BE2C (cell line): ENCODE results near the gene ARHGAP21.

Source experiments
- DNase-seq: peaks from one replicate; pipeline ENCODE4 v3.0.0-alpha.2; 2020
- H3K27me3 ChIP-seq: fragments of 250-450 bp; sonication (Bioruptor Pico); 2 replicates; pipeline ENCODE4 v1.5.1; 2020; ENCODE audit warnings: mild to moderate bottlenecking
- H3K36me3 ChIP-seq: fragments of 250-450 bp; sonication (Bioruptor Pico); 2 replicates; pipeline ENCODE4 v1.5.1; 2020; ENCODE audit warnings: mild to moderate bottlenecking
- H3K4me1 ChIP-seq: fragments of 250-450 bp; sonication (Bioruptor Pico); 2 replicates; pipeline ENCODE4 v1.5.1; 2020
- H3K4me3 ChIP-seq: 2 replicates; pipeline ENCODE4 v1.5.1; 2011; ENCODE audit warnings: low read depth, low read length
- H3K9me3 ChIP-seq: fragments of 250-450 bp; sonication (Bioruptor Pico); 2 replicates; pipeline ENCODE4 v1.5.1; 2020
- TF ChIP-seq, protein P1 (sequence below): IDR thresholded peaks from 2 replicates; pipeline ENCODE4 v1.5.1; 2012; ENCODE audit warnings: mild to moderate bottlenecking, low read depth, low read length

Gene ARHGAP21

DNA sequence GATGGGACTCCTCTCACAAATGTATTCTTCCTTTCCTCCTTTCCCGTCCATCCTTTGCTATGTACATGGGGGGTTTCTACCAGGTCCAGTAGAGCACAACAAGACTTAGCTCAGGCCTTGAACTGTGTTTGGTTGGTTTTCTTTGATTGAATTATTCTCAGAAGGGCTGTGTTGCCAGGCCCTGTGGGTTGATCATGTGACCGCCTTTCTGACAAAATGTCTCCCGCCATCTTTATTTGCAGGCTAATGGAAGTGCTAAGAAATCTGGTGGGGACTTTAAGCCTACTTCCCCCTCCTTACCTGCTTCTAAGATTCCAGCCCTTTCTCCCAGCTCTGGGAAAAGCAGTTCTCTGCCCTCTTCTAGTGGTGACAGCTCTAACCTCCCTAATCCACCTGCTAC is 178.1 kb downstream of the ARHGAP21 start:
- no peaks in the 10 kb centered on the region for H3K36me3 ChIP-seq
- H3K27me3 ChIP-seq: peaks cover 3% of the 10 kb centered on the region; the same call in 1 of the 2 replicates
- H3K4me1 ChIP-seq: no peaks in the 10 kb centered on the region
- DNase-seq: no peak
- no peaks in the 10 kb centered on the region for H3K9me3 ChIP-seq
- TF ChIP-seq, protein P1, sequence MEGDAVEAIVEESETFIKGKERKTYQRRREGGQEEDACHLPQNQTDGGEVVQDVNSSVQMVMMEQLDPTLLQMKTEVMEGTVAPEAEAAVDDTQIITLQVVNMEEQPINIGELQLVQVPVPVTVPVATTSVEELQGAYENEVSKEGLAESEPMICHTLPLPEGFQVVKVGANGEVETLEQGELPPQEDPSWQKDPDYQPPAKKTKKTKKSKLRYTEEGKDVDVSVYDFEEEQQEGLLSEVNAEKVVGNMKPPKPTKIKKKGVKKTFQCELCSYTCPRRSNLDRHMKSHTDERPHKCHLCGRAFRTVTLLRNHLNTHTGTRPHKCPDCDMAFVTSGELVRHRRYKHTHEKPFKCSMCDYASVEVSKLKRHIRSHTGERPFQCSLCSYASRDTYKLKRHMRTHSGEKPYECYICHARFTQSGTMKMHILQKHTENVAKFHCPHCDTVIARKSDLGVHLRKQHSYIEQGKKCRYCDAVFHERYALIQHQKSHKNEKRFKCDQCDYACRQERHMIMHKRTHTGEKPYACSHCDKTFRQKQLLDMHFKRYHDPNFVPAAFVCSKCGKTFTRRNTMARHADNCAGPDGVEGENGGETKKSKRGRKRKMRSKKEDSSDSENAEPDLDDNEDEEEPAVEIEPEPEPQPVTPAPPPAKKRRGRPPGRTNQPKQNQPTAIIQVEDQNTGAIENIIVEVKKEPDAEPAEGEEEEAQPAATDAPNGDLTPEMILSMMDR: no peak
- H3K4me3 ChIP-seq: no peak overlapping the region

DNA sequence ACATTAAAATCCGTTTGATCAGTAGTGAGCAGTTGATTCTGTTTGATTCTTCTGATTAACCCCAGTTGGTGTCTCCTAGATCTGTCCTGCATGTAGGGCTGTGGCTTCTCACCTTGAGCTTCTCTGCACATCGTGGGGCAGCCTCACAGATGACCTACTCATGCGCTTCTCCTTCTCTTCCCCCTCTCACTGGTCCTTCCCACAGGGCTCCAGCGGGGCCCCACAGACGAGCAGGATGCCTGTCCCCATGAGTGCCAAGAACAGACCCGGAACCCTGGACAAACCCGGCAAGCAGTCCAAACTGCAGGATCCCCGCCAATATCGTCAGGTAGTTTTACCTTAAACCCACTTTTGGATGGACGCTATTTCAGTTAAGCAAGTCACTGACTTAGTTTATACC is 178.9 kb downstream of the ARHGAP21 start:
- H3K36me3 ChIP-seq: no peaks in the 10 kb centered on the region

DNA sequence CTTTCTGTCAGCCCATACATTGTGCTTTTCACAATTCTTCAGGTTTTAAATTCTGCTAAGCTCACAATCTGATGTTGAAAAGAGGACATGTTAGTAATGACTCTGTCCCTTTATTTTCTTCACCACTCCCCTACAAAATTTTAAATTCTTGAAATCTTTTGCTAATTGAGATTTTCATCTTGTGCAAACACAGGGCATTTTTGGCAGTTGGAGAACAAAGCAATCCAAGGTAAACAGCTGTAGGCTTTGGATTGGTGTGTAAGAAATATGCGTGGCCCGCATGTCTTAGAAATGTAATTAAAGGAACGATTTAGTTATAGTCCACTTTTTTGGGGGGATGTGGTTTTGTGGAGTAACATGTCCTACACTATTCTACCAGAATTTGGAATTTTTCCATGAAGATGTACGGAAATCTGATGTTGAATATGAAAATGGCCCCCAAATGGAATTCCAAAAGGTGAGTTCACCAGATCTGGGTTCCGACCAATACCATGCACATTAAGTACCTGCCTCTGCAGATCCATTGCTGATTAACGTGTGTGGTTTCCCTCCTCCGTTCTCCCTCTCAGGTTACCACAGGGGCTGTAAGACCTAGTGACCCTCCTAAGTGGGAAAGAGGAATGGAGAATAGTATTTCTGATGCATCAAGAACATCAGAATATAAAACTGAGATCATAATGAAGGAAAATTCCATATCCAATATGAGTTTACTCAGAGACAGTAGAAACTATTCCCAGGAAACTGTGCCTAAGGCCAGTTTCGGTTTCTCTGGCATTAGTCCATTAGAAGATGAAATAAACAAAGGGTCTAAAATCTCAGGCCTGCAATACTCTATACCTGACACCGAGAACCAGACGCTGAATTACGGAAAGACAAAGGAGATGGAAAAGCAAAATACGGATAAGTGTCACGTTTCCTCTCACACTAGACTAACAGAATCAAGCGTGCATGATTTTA is 181.1 kb downstream of the ARHGAP21 start:
- H3K9me3 ChIP-seq: no peaks in the 10 kb centered on the region
- H3K27me3 ChIP-seq: peaks cover 3% of the 10 kb centered on the region; the same call in 1 of the 2 replicates
- no peak overlapping the region for H3K4me3 ChIP-seq
- TF ChIP-seq, protein P1: no peak
- no peaks in the 10 kb centered on the region for H3K4me1 ChIP-seq
- no peaks in the 10 kb centered on the region for H3K36me3 ChIP-seq
- DNase-seq: no peak

More for the DNA sequence above, 178.9 kb downstream of the ARHGAP21 start:
- Histone ChIP-seq H3K4me1 (no peaks in the 10 kb centered on the region), H3K9me3 (no peaks in the 10 kb centered on the region), H3K4me3 (no peak overlapping the region), H3K27me3 (peaks cover 3% of the 10 kb centered on the region; the same call in 1 of the 2 replicates)
- DNase-seq: no peak
- TF ChIP-seq, protein P1: no peak

DNA sequence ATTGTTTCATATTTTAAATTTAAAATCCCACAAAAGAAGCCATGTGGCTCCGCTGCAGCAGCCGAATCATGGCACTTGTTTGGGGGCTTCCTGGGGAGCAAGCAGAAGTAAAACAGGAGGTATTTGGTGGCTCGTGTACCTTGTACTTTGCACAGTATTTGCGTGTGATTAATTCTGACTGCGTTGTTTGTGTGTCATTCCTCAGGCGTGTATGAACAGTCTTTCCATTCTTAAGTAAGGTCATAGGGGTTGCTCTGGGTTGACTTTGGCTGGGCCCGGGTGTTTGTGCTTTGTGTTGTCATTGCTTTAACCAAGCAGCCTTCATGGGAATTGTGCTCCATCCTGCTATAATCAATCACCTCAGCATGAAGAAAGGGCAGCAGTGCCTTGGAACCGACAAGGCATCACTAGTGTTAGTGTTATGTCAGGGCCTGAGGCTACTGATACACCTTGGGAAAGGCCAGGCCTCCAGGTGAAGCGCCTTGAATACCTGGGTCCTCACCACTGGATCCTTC is 182.4 kb downstream of the ARHGAP21 start:
- TF ChIP-seq, protein P1: no peak
- Histone ChIP-seq H3K9me3 (no peaks in the 10 kb centered on the region), H3K4me1 (no peaks in the 10 kb centered on the region), H3K36me3 (no peaks in the 10 kb centered on the region), H3K27me3 (peaks cover 3% of the 10 kb centered on the region; the same call in 1 of the 2 replicates), H3K4me3 (no peak overlapping the region)
- no peak for DNase-seq

DNA sequence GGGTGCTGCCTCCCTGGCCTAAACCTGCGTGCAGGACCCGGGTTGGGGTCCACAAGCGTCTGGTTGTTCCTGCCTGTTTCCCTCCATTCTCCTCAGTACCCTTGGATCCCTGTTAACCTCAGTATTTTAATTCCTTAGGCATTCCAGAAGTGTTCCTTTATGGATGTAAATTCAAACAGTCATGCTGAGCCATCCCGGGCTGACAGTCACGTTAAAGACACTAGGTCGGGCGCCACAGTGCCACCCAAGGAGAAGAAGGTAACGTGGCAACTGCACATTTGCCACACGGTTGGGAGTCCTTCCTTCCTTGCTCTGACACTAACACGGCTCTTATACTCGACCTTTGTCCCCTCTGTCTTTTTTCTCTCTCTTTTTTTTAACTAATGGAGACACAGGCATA is 187.1 kb downstream of the ARHGAP21 start:
- H3K36me3 ChIP-seq: no peaks in the 10 kb centered on the region
- TF ChIP-seq, protein P1: no peak
- no peak overlapping the region for H3K4me3 ChIP-seq
- no peaks in the 10 kb centered on the region for H3K27me3 ChIP-seq
- no peaks in the 10 kb centered on the region for H3K4me1 ChIP-seq
- no peak for DNase-seq
- no peaks in the 10 kb centered on the region for H3K9me3 ChIP-seq

DNA sequence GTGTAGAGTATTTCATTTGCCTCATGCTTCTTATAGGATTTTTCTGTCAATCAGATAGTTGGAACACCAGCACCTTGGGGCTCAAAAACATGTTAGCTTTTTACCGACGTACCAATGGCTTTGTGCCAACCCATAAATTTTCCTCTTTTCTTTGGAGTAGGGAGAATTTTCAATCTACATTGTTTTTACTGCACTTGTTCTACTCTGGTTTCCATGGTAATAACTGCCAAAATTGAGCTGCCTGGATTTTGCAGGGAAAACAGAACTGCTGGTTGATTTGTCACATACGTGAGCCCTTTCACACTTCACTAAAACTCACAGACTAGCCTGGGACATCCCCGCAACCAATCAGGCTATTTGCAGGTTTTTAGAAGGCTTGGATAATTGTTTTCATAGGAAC is 189.7 kb downstream of the ARHGAP21 start:
- Histone ChIP-seq H3K4me3 (no peak overlapping the region), H3K4me1 (no peaks in the 10 kb centered on the region), H3K36me3 (no peaks in the 10 kb centered on the region), H3K27me3 (no peaks in the 10 kb centered on the region), H3K9me3 (no peaks in the 10 kb centered on the region)
- TF ChIP-seq, protein P1: no peak
- DNase-seq: no peak
